Activated T-cell treated with anti-CD3 and anti-CD28 coated beads for 24 hours (primary cell): ENCODE measurements around the gene ZNF333.
"Not testable (repeated sequence)": the region's sequence is repeated elsewhere in the genome, so short reads cannot be mapped to it uniquely, and the experiment has no call there.

ENCODE experiments used
- DNase-seq: peaks from one replicate; pipeline ENCODE4 v3.0.0-alpha.2; 2020; ENCODE audit warnings: low read depth

Gene ZNF333

GRCh38 chr19:14699641-14700040 lies 9.8 kb downstream of the ZNF333 start:
- no peak for DNase-seq

- DNase-seq = no peak
These were observed 11.0 kb downstream of the ZNF333 start for GRCh38 chr19:14700711-14701375.

- no peak for DNase-seq
These were observed 14.0 kb downstream of the ZNF333 start for GRCh38 chr19:14703833-14704232.

- DNase-seq = no peak
These were observed 14.6 kb downstream of the ZNF333 start for GRCh38 chr19:14704450-14704849.

DNA sequence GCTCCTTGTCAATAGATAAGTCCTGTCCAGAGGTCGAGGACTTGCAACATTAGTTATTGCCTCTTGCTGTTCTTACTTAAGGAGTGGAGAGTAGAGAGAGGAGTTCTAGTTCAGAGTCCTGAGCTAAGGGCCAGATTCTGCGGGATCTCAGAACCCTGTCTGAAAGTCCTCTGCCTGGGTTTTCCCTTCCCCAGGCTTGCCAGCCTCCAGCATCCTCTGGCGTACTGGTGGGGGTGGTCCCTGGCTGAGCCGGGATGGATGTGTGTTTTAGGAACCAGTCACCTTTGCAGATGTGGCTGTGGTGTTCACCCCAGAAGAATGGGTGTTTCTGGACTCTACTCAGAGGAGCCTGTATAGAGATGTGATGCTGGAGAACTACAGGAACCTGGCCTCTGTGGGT lies 26.0 kb downstream of the ZNF333 start:
- no peak for DNase-seq

GRCh38 chr19:14718522-14719116 lies 28.8 kb downstream of the ZNF333 start:
- no peak for DNase-seq

GRCh38 chr19:14719162-14719561 lies 29.3 kb downstream of the ZNF333 start:
- DNase-seq = no peak

DNA sequence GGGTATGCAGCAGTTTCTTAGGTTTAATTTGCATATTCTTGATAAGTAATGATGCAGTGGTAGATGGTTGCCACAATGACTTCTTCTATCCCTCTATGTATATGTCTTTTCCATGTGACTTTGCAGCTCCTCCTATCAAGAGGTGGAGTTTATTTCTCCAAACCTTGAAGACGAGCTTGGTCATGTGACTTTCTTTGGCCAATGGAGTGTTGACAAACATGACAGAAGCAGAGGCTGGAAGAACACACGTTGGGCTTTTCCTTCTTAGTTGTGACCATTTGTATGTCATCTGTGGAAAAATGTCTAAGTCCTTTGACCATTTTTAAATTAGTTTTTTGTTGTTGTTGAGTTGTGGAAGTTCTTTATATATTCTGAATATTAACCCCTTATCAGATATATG lies 32.3 kb downstream of the ZNF333 start:
- no peak for DNase-seq

DNA sequence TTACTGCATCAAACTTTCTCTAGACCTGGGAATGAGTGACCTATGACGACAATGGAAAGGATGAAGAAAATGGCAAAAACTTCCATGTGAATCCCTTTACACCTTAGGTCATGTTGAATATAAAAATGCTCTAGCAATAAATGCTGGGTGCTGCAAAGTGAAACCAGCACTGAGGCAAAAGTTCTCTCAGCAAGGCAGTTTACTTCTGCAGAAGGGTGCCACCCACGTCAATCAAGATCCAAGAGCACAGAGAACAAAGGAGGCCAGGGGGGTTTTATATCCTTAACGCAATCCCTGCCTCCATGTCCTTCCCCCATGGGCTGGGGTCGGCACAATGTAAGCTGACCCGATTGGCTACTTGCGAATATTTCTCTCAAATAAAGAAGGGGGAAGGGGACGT lies 38.7 kb downstream of the ZNF333 start:
- DNase-seq = no peak

DNA sequence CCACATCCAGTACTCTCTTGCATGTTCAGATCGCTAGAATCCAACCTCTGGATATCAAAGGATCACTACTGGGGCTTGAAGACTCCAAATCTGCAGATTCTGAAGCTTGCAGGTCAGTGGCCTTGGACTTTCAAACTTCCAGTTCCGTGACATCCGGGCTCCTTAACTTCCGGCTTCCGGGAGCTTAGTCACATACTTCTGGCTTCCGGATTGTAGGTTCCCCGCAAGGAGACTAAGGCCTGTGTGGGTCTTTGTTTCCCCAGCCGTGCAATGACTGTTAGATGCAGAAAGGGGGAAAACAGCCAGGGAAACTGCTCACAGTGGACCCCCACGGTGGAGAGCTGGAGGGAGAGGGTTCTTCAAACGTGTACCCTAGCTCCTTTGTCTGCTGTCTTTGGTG lies 41.4 kb downstream of the ZNF333 start:
- DNase-seq = no peak

- DNase-seq = no peak
These were observed 42.7 kb downstream of the ZNF333 start for GRCh38 chr19:14732510-14732909.

GRCh38 chr19:14733574-14733973 lies 43.7 kb downstream of the ZNF333 start:
- no peak for DNase-seq

GRCh38 chr19:14735915-14736314 lies 46.1 kb downstream of the ZNF333 start:
- no peak for DNase-seq

DNA sequence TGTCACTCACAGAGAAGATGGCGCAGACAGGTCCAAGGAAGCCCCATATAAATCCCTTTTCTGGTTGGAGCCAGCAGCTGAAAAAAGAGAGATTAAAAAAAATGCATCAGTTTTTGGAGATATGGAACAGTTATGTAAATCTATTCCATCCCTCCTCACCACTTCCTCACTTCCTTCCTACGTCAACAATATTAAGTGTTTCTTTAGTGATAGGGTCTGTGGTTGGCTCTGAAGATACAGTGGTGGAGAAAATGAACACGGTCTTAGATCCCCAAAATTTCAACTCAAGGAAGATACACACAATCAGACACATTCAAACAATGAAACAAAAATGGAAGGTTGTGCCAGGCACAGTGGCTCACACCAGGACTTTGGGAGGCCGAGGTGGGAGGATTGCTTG lies 57.0 kb downstream of the ZNF333 start:
- no peak for DNase-seq

GRCh38 chr19:14748601-14749000 lies 58.8 kb downstream of the ZNF333 start:
- no peak for DNase-seq

GRCh38 chr19:14758816-14759215 lies 69.0 kb downstream of the ZNF333 start:
- DNase-seq = no peak

- no peak for DNase-seq
These were observed 71.8 kb downstream of the ZNF333 start for GRCh38 chr19:14761607-14762006.

DNA sequence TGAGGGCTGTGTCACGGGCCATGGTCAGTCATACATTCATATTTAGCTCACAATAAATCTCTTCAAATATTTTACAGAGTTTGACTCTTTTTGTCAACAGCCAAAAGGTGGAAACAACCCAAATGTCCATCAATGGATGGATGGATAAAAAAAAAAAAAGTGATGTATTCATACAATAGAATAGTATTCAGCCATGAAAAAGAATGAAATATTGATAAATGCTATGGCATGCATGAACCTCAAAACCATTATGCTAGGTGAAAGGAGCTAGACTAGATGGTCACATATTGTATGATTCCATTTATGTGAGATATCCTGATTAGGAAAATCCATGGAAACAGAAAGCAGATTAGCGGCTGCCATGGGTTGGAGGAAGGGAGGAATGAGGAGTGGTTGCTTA lies 72.3 kb downstream of the ZNF333 start:
- DNase-seq = no peak

- no peak for DNase-seq
These were observed 73.8 kb downstream of the ZNF333 start for GRCh38 chr19:14763497-14764145.

- no peak for DNase-seq
These were observed 74.6 kb downstream of the ZNF333 start for GRCh38 chr19:14764401-14764800.

DNA sequence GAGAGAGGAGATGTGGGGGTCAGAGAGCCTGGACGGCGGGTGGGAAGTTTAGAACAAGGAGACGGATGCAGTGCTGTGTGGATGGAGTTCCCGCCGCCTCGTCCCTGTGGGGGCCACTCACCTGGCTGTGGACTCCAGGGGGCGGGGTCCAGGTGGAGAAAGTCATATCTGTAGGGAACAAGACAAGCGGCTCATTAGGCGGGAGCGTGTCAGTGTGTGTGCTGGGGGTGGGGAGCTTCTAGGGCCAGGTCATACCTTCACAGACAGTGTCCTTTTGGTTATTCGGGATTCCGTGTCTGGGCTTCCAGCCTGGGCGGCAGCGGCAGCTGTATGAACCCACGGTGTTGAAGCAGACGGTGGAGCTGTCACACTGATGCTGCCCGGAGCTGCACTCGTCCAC lies 75.6 kb downstream of the ZNF333 start:
- DNase-seq = not testable (repeated sequence)

DNA sequence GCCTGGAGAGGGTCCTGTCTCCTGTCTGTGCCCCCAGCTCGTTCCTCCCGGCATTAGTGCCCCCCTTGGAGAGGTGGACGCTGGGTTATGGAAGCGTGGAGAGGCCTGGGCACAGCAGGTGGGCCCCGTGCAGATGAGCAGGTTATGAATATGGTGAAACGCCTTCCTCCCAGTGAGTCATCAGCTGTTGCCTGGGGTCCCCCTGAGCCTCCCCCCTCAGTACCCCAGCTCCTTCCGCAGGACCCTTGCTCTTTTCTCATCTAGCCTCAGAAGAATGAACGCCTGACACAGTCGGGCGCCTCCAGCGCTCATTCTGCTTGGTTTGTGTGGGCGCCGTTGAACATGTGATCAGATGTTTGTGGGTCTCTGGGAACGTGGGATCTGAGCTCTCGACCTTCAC lies 76.0 kb downstream of the ZNF333 start:
- not testable (repeated sequence) for DNase-seq

GRCh38 chr19:14767466-14767971 lies 77.7 kb downstream of the ZNF333 start:
- no peak for DNase-seq
